LNCAP (cell line): ENCODE measurements around the gene LMX1A.

Source experiments
- TF ChIP-seq, protein P1 (sequence below): fragments of 450-650 bp; IDR thresholded peaks from 2 replicates; pipeline ENCODE4 v1.5.1; 2017; ENCODE audit warnings: mild to moderate bottlenecking

LMX1A gene

GRCh38 chr1:165389609-165390008 is 33.1 kb upstream of the LMX1A start:
- TF ChIP-seq, protein P1, sequence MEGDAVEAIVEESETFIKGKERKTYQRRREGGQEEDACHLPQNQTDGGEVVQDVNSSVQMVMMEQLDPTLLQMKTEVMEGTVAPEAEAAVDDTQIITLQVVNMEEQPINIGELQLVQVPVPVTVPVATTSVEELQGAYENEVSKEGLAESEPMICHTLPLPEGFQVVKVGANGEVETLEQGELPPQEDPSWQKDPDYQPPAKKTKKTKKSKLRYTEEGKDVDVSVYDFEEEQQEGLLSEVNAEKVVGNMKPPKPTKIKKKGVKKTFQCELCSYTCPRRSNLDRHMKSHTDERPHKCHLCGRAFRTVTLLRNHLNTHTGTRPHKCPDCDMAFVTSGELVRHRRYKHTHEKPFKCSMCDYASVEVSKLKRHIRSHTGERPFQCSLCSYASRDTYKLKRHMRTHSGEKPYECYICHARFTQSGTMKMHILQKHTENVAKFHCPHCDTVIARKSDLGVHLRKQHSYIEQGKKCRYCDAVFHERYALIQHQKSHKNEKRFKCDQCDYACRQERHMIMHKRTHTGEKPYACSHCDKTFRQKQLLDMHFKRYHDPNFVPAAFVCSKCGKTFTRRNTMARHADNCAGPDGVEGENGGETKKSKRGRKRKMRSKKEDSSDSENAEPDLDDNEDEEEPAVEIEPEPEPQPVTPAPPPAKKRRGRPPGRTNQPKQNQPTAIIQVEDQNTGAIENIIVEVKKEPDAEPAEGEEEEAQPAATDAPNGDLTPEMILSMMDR = no peak

GRCh38 chr1:165387961-165388360 is 31.4 kb upstream of the LMX1A start:
- TF ChIP-seq, protein P1 = no peak

GRCh38 chr1:165387505-165387904 is 31.0 kb upstream of the LMX1A start:
- TF ChIP-seq, protein P1 = no peak

DNA sequence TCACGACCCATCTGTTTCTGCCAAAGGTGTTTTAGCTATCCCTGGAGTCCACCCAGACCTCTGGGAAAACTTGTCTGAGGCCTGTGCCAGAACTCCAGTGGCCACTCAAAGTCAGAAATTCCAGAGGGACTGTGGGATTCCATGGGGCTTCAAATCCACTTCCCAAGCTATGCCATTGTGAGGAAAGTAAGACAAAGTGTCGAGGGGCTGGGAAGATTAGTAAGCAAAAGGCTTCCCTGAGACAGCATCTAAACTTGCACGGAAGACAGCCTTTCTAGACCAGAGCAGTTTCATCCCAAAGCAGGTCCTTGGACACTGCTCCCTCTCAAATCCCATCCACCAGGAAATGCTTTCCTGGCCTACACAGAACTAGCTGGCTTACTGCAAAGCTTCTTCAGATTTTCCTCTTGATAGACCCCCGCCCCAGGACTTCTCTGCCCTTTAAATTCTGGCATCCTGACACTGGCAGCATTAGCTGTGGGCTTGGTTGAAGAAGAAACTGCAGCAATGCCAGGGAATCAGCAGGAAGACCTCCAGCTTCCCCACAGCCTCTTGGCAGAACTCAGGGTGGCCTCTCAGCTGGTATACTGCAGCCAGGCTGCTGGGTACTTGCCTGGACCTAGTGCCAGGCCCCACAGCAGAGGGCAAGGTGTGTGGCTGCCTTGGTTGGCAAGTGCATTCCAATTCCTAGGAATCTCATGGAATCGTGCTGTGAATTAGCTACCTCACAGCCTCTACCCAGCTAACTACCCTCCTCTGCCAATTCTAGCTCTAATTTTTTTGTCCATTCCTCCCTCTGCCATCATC is 27.3 kb upstream of the LMX1A start:
- TF ChIP-seq, protein P1 = no peak

DNA sequence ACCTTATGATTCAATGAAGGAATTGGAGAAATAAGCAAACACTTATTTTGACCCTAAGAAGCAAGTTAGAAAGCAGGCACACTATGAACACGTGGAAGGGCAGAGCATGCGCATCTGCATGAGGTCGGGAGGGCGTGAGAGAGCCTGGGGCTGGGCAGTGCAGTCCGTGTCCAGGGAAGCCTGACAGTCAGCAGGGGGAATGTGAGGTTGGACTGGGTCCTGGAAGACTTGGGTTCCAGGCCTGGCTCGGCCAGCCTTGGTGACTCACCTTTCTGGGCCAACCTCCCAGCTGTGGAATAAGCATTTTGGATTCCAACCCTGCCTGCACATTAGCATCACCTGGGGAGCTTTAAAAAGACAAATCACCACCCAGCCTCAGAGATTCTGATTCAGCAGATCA is 26.6 kb upstream of the LMX1A start:
- TF ChIP-seq, protein P1 = no peak

- TF ChIP-seq, protein P1 = no peak
These were observed 25.4 kb upstream of the LMX1A start for GRCh38 chr1:165381745-165382505.

DNA sequence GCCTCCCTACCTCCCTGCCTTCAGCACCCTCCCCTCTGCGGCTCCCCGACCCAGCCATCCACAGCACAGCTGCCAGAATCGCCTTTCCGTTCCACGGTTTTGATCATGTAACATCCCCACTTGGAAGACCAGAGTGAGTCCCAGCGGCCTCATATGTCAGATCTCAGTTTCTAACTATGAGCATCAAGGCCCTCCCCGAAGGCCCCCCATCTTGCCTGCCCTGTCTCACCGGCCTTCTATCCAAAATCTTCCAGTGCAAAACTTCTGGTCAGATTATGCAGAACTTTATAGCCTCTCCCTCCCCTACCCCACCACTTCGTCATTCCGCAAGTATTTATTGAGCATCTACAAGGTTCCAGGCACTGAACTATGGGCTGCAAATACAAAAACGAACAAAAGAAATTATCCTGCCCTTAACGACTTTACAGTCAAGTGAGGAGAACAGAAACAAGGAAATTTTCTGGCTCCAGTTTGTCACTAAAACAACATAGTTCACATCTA is 20.3 kb upstream of the LMX1A start:
- TF ChIP-seq, protein P1 = no peak
